Pancreas (tissue), 10 donors: ENCODE results near the gene KCNN3. TPM values are rescaled to one million over a fixed set of nuclear protein-coding genes. Genes with fewer than 3 reads are reported as not detected.

Source experiments
- ATAC-seq, 4 donors: fragments of 200-7000 bp; cut with Tn5 transposase; one replicate each; pipeline versions ENCODE4 v1.8.0 to v1.9.1; 2020; ENCODE audit warnings: mild to moderate bottlenecking in 4 of 4, moderate library complexity in 4 of 4
- DNase-seq, 6 donors: peaks; one replicate each; pipeline ENCODE4 v3.0.0-alpha.2; 2020
- FAIRE-seq: peaks from 2 replicates; lab custom pipeline; 2012; peaks lifted over from hg19 to GRCh38; lab: Jason Lieb, UNC
- H3K27ac ChIP-seq, 4 donors: fragments of 200-600 bp; sonication (generic); 1 replicate in 3 of 4; 2 replicates in 1 of 4; pipeline versions ENCODE4 v1.5.0 to v1.8.0; 2020
- H3K27me3 ChIP-seq, 4 donors: fragments of 200-600 bp; one replicate each; pipeline ENCODE4 v1.8.0; 2021
- H3K36me3 ChIP-seq, 3 donors: fragments of 200-600 bp; sonication (generic) in 1 of 3; one replicate each; pipeline versions ENCODE4 v1.5.0 to v1.8.0; 2020 to 2021
- H3K4me1 ChIP-seq, 3 donors: fragments of 200-600 bp; one replicate each; pipeline ENCODE4 v1.8.0; 2021
- H3K4me3 ChIP-seq, 4 donors: fragments of 200-600 bp; sonication (generic) in 2 of 4; one replicate each; pipeline versions ENCODE4 v1.5.0 to v1.8.0; 2020 to 2021
- H3K9me3 ChIP-seq, 4 donors: fragments of 200-600 bp; one replicate each; pipeline ENCODE4 v1.8.0; 2021
- CTCF ChIP-seq, 4 donors: fragments of 200-600 bp; sonication (generic) in 3 of 4; IDR thresholded peaks; one replicate each; pipeline versions ENCODE4 v1.5.0 to v1.8.0; 2021; ENCODE audit warnings: antibody characterized with exemption in 4 of 4
- WGBS, 2 donors: extraction: QIAGEN DNeasy Blood & Tissue Kit; methylation state at CpG; one replicate each; pipeline ENCODE4 v1.1.7; 2013; 5-methylcytosine and 5-hydroxymethylcytosine counted together
- intact Hi-C, 3 donors: fragments of 100-400 bp; cut with DNase I; formaldehyde crosslinking; loops; one replicate each; pipeline versions ENCODE4 v1.11.1 to v1.14.2; 2022
- polyA plus RNA-seq, 2 donors: library from polyadenylated mRNA; stranded (reverse); fragments of 200-250 nt; gene quantifications; one replicate each; pipeline ENCODE4 v1.2.3, GENCODE V29; 2013
- total RNA-seq, 6 donors: library from RNA; stranded (reverse); fragmentation: NEBNext Ultra II Directional in 4 of 6; extraction: Animal tissue kit (Norgen Biotek cat#: 25700) in 4 of 6; gene quantifications; one replicate each; pipeline versions ENCODE4 v1.2.1 to v1.2.4, GENCODE V29; 2021 to 2023
- donor health status: healthy with polysubstance abuse.
- donor health status: DM: no; HTN: no; CAD: no; lungs with moderate emphysema.
- donor health status: DM: no; HTN: no; CAD: no.
- donor health status: control.
- donor health status: control.
- donor health status: Bipolar disorder and iron deficiency.
- donor health status: DM: yes; HTN: yes; CAD: no.
- donor health status: DM: no; HTN: no; CAD: no.
- donor health status: DM: no; HTN: no; CAD: no.
- donor health status: DM: yes; HTN: yes; CAD: no.

Gene KCNN3
- 1 to 10 TPM in 1 of 6 donors, under 1 TPM in 5; 0.23 to 1.0 (median 0.36) TPM for total RNA-seq
- polyA plus RNA-seq = under 1 TPM; 0.11 to 0.35 TPM

- ATAC-seq (peak; percentile 99 to 100 (median 99)), DNase-seq (peak; percentile 90 to 97 (median 97)), FAIRE-seq (peak; percentile 34)
- no peak within 1 kb of the TSS for H3K27ac ChIP-seq
- no peaks in the 10 kb centered on the region for H3K4me1 ChIP-seq
- no peak for TF ChIP-seq CTCF (IDR thresholded peaks at IDR 0.05)
- intact Hi-C loops = no loop called here
- H3K9me3 ChIP-seq = no peaks in the 10 kb centered on the region
- H3K27me3 ChIP-seq = peaks cover 0 to 5% (median 0%) of the 10 kb centered on the region in 4 donors
- WGBS, 2 donors = 1% methylated on average over 17 of the region's 17 CpGs
- H3K36me3 ChIP-seq = no peaks in the 10 kb centered on the region
- H3K4me3 ChIP-seq = peak within 1 kb of the TSS in 2 of 4 donors; percentile 6 to 29
These were observed at the start of gene KCNN3 for GRCh38 chr1:154870115-154870571. Gene KCNN3, minus strand, starts transcription at chr1:154870281. Its CDS starts 317 bp downstream, at chr1:154869964.

GRCh38 chr1:154913273-154913672, 43.2 kb upstream of the KCNN3 start:
- TF ChIP-seq CTCF (IDR thresholded peaks at IDR 0.05) = no peak
- FAIRE-seq = no peak
- DNase-seq = no peak
- no peaks in the 10 kb centered on the region for H3K27me3 ChIP-seq
- H3K4me3 ChIP-seq = no peak overlapping the region
- 76 to 86% methylated on average over 3 of the region's 3 CpGs for WGBS, 2 donors
- H3K4me1 ChIP-seq = no peaks in the 10 kb centered on the region
- no peak overlapping the region for H3K27ac ChIP-seq
- H3K36me3 ChIP-seq = no peaks in the 10 kb centered on the region
- H3K9me3 ChIP-seq = no peaks in the 10 kb centered on the region
- intact Hi-C loops = no loop called here
- no peak for ATAC-seq

- 80 to 84% methylated on average over 2 of the region's 2 CpGs for WGBS, 2 donors
- H3K27ac ChIP-seq = no peak overlapping the region
These were observed 42.7 kb upstream of the KCNN3 start for GRCh38 chr1:154912755-154913154.

GRCh38 chr1:154911691-154912550, 41.8 kb upstream of the KCNN3 start:
- 87 to 90% methylated on average over 8 of the region's 8 CpGs for WGBS, 2 donors
- Histone ChIP-seq H3K4me1 (no peaks in the 10 kb centered on the region), H3K9me3 (no peaks in the 10 kb centered on the region), H3K27me3 (no peaks in the 10 kb centered on the region), H3K27ac (no peak overlapping the region), H3K4me3 (no peak overlapping the region), H3K36me3 (no peaks in the 10 kb centered on the region)
- intact Hi-C loops = no loop called here
- TF ChIP-seq CTCF (IDR thresholded peaks at IDR 0.05) = no peak
- FAIRE-seq = no peak
- no peak for ATAC-seq
- peak in 1 of 6 donors; percentile 20 for DNase-seq

More at GRCh38 chr1:154912755-154913154, 42.7 kb upstream of the KCNN3 start:
- intact Hi-C loops = no loop called here
- no peaks in the 10 kb centered on the region for H3K36me3 ChIP-seq
- FAIRE-seq (no peak), ATAC-seq (no peak), DNase-seq (no peak)
- H3K4me1 ChIP-seq = no peaks in the 10 kb centered on the region
- TF ChIP-seq CTCF (IDR thresholded peaks at IDR 0.05) = no peak
- H3K27me3 ChIP-seq = no peaks in the 10 kb centered on the region
- no peaks in the 10 kb centered on the region for H3K9me3 ChIP-seq
- no peak overlapping the region for H3K4me3 ChIP-seq

- ATAC-seq = no peak
- peak in 1 of 6 donors; percentile 20 for DNase-seq
- H3K36me3 ChIP-seq = no peaks in the 10 kb centered on the region
- no peaks in the 10 kb centered on the region for H3K27me3 ChIP-seq
- intact Hi-C loops = no loop called here
- WGBS, 2 donors = 85 to 87% methylated on average over 5 of the region's 5 CpGs
- no peak for TF ChIP-seq CTCF (IDR thresholded peaks at IDR 0.05)
- no peaks in the 10 kb centered on the region for H3K4me1 ChIP-seq
- H3K9me3 ChIP-seq = no peaks in the 10 kb centered on the region
- no peak overlapping the region for H3K27ac ChIP-seq
- FAIRE-seq = no peak
- H3K4me3 ChIP-seq = no peak overlapping the region
These were observed 40.8 kb upstream of the KCNN3 start for GRCh38 chr1:154910851-154911250.
